NCI-H2227 (cell line): ENCODE data around the gene WFDC11.
"Not testable (repeated sequence)": the region's sequence is repeated elsewhere in the genome, so short reads cannot be mapped to it uniquely, and the experiment has no call there.

Experiments used
- DNase-seq: peaks from one replicate; lab custom pipeline; 2025; ENCODE audit not compliant: unreplicated experiment; lab: John Stamatoyannopoulos, UW

The WFDC11 gene

DNA sequence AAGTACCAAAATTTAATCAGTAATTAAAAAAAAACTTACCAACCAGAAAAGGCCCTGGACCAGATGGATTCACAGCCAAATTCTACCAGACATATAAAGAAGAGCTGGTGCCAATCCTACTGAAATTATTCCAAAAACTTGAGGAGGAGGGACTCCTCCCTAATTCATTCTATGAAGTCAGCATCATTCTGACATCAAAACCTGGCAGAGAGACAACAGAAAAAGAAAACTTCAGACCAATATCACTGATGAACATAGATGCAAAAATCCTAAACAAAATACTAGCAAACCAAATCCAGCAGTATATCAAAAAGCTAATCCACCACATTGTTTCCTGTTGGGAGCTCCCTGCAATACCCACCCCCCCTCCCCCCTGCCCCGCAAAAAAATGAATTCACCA, at the start of gene WFDC11:
TSS of gene WFDC11 (minus strand) at position 101 of the 400 bp plus-strand sequence. CDS start 19,639 bp downstream, outside the sequence.
- no peak for DNase-seq

DNA sequence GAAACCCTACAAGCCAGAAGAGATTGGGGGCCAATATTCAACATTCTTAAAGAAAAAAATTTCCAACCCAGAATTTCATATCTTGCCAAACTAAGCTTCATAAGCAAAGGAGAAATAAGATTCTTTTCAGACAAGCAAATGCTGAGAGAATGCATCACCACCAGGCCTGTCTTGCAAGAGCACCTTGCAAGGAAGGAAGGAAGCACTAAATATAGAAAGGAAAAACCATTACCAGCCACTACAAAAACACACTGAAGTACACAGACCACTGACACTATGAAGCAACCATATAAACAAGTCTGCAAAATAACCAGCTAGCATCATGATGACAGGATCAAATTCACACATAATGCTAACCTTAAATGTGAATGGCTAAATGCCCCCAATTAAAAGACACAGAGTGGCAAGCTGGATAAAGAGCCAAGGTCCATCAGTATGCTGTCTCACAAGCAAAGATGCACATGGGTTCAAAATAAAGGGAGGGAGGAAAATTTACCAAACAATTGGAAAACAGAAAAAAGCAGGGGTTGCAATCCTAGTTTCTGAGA, 46.2 kb upstream of the WFDC11 start:
- DNase-seq = not testable (repeated sequence)

DNA sequence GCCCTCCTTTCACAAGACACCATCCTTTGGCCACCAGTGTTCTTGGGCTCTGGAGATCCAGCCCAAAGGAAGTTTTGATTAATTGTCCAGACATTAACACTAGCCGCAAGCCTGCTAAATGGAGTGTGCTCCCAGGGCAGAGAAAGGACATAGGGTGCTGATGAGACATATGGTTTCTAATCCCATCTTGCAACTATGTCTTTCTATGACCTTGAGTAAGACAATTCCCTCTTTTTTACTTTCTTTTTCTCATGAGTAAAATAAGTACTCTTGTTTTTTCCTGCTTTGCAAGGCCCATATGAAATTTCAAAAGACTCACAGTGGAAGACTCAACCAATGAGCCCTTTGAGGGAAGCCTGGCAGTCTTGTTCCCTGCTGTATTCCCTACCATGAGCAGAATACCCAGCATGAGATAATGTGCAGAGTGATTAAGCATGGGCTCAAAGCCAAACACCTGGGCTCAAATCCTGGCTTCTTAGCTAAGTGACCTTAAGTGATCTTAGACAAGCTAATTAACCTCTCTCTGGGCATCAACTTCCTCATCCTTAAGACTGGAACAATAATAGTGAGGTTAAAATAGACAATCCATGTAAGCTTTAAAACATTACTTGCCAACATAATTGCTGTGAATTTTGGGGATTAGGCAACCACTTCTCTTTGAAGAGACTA, 35.1 kb upstream of the WFDC11 start, which contains the start of gene WFDC10B:
TSS of gene WFDC10B (minus strand) at position 51 of the 669 bp plus-strand sequence. CDS start 19,027 bp downstream, outside the sequence.
- DNase-seq = peak; percentile 52

DNA sequence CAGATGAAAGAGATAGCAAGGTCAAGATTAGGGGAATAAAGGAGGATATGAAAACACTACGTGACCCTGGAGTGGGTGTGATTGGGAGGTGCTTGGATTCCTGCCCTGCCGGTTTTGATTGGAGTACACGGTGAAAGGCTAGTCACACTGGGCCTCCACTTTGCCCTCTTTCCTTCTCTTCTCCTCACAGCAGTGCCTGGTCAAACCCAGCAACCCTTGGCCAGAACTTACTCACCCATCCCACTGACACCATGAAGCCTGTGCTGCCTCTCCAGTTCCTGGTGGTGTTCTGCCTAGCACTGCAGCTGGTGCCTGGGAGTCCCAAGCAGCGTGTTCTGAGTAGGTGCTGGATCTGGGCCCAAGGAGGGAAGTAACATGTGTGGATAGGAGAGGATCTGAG, 31.8 kb upstream of the WFDC11 start, which contains the start of gene WFDC13:
TSS of gene WFDC13 (plus strand) at position 166 of the 400 bp plus-strand sequence. CDS start at position 252, 86 bp downstream.
- no peak for DNase-seq

DNA sequence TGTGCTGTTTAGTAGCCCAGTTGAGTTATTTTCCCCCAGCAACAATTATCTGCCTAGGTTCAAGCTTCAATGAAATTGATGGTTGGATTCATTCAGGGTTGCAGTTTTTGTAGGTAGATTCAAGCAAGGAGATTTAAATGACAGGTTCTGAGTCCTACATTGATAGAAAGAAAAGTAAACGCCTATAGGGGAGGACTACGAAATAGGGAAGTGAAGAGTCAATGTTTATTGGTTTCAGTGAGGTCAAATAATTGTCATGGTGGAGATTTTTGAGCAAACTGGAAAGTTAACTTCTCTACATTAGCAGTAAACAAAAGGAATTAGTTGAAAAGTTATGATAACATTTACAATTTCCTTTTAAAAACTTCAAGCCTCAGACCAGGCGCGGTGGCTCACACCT, 31.1 kb upstream of the WFDC11 start:
- DNase-seq = no peak

DNA sequence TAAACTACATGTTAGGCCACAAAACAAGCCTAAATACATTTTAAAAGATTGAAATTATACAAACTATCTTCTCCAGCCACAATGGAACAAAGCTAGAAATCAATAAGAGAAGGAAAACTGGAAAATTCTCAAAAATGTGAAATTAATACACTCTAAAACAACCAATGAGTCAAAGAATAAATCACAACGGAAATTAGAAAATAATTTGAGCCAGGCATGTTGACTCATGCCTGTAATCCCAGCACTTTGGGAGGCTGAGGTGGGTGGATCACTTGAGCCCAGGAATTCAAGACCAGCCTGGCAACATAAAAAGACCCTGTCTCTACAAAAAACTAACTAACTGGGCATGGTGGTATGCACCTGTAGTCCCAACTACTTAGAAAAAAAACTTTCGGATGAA, 25.5 kb upstream of the WFDC11 start:
- no peak for DNase-seq

DNA sequence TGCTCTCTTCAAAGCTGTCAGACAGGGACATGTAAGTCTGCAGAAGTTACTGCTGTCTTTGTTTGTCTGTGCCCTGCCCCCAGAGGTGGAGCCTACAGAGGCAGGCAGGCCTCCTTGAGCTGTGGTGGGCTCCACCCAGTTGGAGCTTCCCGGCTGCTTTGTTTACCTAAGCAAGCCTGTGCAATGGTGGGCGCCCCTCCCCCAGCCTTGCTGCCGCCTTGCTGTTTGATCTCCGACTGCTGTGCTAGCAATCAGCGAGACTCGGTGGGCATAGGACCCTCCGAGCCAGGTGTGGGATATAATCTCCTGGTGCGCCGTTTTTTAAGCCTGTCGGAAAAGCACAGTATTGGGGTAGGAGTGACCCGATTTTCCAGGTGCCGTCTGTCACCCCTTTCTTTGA, 23.3 kb upstream of the WFDC11 start:
- not testable (repeated sequence) for DNase-seq

DNA sequence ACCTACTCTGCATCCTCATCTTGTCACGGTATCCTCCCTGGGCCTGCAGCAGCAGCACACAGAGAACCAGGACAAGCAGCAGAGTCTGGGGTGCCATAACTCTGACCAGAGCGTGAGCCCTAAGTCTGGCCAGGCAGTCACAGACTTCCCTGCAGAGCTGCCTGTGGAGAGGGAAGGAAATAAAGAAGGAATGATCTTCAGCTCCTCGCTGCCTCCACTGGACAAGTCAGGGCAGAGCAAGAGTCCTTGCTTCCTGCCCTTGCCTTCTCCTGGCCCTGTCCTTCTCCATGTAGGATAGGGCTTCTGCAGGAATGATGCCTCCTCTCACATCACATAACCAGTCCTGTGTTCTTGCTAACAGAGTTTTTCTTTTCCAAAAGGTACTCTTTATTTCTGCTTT, 15.9 kb upstream of the WFDC11 start:
- no peak for DNase-seq

DNA sequence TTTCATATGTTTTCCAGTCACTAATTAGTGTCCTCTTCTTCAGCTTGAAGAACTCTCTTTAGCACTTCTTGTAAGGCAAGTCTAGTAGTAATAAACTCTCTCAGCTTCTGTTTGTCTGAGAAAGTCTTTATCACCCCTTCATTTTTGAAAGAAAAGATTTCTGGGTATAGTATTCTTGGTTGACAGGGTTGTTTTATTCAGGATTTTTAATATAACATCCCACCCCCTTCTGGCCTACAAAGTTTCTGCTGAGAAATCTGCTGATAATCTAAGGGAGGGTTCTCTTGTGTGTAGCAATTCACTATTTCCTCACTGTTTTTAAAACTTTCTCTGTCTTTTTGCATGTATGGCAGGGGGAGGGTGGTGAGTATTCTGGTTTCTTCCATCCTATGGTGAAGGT, 9.6 kb upstream of the WFDC11 start:
- no peak for DNase-seq

DNA sequence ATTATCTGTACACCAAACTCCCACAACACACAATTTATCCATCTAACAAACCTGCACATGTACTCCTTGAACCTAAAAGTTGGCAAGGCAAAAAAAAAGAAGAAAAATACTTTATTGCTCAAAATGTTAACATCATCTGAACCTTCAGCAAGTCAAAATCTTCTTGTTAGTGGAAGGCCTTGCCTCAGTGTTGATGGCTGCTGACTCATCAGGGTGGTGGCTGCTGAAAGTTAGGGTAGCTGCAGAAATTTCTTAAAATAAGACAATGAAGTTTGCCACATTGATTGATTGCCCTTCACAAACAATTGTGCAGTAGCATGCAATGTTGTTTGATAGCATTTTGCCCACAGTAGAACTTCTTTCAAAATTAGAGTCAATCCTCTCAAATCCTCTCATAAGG, 2.7 kb upstream of the WFDC11 start:
- no peak for DNase-seq

DNA sequence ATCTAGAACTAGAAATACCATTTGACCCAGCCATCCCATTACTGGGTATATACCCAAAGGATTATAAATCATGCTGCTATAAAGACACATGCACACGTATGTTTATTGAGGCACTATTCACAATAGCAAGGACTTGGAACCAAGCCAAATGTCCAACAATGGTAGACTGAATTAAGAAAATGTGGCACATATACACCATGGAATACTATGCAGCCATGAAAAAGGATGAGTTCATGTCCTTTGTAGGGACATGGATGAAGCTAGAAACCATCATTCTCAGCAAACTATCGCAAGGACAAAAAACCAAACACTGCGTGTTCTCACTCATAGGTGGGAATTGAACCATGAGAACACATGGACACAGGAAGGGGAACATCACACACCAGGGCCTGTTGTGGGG, 13.0 kb downstream of the WFDC11 start:
- DNase-seq = not testable (repeated sequence)

DNA sequence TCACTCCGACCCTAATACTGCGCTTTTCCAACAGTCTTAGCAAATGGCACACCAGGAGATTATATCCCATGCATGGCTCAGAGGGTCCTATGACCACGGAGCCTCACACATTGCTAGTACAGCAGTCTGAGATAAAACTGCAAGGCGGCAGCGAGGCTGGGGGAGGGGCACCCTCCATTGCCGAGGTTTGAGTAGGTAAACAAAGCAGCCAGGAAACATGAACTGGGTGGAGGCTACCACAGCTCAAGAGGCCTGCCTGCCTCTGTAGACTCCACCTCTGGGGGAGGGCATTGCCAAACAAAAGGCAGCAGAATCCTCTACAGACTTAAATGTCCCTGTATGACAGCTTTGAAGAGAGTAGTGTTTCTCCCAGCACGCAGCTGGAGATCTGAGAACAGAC, 18.3 kb downstream of the WFDC11 start:
- DNase-seq = not testable (repeated sequence)

DNA sequence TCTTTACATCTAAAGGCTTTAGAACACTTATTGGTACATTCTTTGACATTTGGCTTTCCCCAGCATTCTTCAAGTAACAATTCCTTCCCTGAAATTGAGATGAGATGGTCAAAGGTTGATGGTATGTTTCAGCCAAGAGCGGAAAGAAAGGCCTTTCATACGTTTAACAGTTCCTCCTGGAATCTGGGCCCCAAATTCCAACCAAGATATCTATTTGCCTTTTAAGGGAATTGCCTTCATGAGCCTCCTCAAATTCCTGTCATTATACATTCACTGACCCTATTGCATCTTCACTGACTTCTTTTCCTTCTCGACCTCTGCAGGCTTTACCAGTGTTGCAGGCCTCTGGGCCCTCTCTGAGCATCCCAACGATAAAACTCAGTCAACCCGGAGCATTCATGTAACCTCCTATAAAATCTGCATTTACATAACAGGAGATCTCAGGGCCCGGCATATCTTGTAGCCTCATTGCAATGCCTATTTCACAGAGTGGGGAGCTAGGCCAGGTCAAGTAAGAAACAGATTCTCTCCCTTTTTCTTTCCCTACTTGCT, 20.7 kb downstream of the WFDC11 start:
- DNase-seq = no peak

DNA sequence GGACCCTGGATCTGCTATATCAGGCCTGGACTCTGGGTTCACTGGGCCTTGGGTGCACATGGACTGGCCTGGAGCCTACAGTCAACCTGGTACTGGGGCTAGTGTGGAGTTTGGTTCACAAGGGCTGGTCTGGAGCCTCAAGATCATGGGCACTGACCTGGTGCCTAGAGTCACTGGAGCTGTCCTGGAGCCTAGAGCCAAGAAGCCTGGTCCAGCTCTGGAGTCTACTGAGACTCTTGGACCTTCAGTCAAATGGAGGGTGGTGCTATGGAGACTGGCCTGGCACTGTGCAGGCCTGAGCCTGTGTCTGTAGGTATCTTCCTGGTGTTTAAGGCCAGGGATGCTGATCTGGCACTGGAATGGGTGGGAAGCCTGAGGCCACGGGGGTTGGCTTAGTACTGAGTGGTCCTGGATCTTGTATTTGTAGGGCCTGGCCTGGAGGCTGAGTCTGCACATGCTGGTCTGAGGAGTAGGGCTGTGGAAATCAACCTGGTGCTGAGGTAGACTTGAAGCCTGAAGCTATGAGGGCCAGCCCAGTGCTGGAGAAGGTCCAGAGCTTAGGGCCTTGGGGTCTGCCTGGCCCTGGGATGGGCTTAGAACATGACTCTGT, 22.5 kb downstream of the WFDC11 start:
- no peak for DNase-seq

DNA sequence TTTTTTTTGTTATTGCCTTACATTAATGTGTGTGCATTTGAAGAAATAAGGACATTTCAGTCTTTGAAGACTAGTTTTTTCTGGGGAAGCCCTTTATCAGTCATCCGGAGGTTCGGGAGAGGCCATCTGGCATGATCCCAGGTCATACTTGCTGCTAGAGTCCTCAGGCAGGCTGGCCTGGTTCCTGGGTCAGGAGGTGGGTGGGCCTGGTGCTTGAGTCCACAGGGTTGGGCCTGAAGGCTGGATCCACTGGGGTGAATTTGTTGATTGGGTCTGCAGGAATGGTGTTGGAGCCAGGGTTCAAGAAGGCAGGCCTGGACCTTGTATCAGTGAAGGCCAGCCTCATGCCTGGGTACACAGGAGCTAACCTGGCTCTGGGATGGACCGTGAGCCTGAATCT, 23.2 kb downstream of the WFDC11 start:
- no peak for DNase-seq

DNA sequence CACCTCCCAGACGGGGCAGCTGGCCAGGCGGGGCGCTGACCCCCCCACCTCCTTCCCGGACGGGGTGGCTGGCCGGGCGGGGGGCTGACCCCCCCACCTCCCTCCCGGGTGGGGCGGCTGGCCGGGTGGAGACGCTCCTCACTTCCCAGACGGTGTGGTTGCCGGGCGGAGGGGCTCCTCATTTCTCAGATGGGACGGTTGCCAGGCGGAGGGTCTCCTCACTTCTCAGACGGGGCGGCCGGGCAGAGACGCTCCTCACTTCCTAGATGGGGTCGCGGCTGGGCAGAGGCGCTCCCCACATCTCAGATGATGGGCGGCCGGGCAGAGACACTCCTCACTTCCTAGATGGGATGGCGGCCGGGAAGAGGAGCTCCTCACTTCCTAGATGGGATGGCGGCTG, 24.2 kb downstream of the WFDC11 start:
- DNase-seq = not testable (repeated sequence)

DNA sequence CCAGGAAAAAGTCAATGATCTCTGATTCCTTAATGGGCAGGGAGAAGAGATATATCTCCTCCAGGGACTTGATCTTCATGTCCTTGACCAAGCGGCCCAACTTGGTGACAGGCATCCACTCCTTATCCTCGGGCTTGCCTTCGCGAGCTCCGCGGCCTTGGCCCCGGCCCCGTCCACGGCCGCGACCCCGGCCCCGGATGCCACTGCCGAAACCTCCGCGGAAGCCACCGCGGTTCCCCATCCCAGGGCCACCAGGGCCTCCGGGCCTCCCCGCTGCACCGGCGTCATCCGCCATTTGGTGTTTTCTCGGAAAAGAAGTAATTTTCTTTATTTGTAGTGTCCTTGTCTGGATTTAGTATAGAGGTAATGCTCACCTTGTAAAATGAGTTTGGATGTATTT, 29.0 kb downstream of the WFDC11 start:
- not testable (repeated sequence) for DNase-seq

DNA sequence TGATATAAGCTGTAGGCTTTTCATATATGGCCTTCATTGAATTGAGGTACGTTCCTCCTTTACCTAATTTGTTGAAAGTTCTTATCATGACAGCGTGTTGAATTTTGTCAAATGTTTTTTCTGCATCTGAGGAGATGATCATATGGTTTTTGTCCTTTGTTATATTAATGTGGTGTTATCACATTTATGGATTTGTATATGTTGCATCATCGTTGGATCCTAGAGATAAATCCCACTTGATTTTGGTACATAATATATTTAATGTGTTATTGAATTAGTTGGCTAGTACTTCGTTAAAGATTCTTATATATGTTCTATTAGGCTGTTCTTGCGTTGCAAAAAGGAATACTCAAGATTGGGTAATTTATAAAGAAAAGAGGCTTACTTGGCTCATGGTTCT, 30.4 kb downstream of the WFDC11 start:
- no peak for DNase-seq

DNA sequence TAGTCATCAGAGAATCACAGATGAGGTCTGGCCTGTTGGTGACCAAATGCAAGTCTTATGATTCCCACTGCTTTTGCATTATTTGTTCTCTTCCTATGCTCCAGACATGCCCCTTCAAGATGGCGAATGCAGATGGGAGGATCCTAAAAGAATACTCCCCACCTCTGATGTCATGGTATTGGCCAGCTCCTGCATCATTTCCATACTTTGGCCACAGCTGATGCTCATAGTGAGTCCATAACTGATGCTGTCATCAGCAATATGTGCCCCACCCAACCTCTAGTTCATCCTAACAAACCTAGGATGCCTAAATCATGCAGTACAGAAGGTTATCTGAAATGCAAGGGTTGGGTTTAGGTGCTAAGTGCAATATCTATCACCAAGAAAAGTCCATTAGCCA, 33.5 kb downstream of the WFDC11 start:
- DNase-seq = no peak

DNA sequence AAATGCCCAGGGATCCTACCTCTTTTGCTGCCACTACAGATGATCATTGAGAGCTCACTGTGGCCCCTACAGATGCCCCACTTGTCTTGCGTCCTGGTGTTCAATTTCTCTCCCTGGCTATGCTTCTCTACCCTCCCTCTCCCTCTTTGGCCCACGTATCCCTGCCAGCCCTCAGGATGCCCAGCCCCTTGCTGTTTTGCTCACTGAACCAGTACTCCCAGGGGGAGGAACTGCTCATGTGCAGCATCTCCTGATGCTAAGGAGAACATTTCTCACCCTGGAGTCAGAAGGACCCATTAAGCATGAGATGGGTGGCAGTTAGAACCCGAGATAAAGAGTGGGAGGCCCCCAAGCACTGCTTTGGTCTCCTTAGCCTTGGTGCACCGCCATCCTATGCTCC, 38.9 kb downstream of the WFDC11 start, which contains the start of gene WFDC9:
TSS of gene WFDC9 (minus strand) at position 101 of the 400 bp plus-strand sequence. CDS start 21,103 bp downstream, outside the sequence.
- no peak for DNase-seq

DNA sequence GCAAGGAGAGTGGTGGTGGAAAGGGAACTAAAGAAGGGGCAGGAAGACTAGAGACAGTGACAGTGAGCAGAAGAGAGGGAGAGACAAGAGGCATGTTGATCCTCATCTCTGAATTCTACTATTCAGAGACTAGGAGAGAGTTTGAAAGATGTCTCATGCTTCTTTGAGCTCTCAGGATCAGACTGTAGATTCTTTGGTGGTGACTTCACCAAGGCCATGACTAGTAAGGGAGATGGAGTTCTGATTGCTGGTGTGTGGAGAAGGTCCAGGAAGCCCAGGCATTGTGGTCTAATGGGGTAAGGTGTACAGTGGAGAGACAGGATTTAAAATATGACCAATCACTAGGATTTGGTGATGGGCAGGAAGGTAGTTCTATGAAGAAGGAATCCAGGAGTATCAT, 39.7 kb downstream of the WFDC11 start:
- no peak for DNase-seq
